ENCODE measurements around the gene GRXCR1. TPM values are rescaled to one million over a fixed set of nuclear protein-coding genes. Genes with fewer than 3 reads are reported as not detected.

The GRXCR1 gene
- total and polyA plus RNA-seq, 4 donors: not detected

- H3K4me1 ChIP-seq (ENCODE audit: control insufficient read depth in 4 of 4, insufficient read depth in 4 of 4, low read length in 3 of 4): no peaks in the 10 kb centered on the region
- WGBS: 24% methylated on average over 2 of the region's 2 CpGs
- H3K4me3 ChIP-seq (ENCODE audit: low read depth in 1 of 3, low read length in 3 of 3): no peak overlapping the region
- DNase-seq (ENCODE audit: low spot score): no peak
- no peak overlapping the region for H3K9ac ChIP-seq (ENCODE audit: low read depth in 1 of 2, low read length in 2 of 2)
- no peaks in the 10 kb centered on the region for H3K9me3 ChIP-seq (ENCODE audit: control insufficient read depth in 4 of 4, low read length in 3 of 4)
- H3K27me3 ChIP-seq (ENCODE audit: control insufficient read depth in 4 of 4, insufficient read depth in 4 of 4, low read length in 3 of 4): peaks cover 0 to 2% (median 0%) of the 10 kb centered on the region in 4 donors
- H3K36me3 ChIP-seq (ENCODE audit: control insufficient read depth in 4 of 4, insufficient read depth in 3 of 4, low read depth in 1 of 4, low read length in 3 of 4): no peaks in the 10 kb centered on the region
- no peak for TF ChIP-seq RXRA (IDR thresholded peaks at IDR 0.05)
- no peak for TF ChIP-seq SP1 (IDR thresholded peaks at IDR 0.05)
- no peak for TF ChIP-seq TAF1 (conservative IDR thresholded peaks at IDR 0.05)
- TF ChIP-seq, protein P1, sequence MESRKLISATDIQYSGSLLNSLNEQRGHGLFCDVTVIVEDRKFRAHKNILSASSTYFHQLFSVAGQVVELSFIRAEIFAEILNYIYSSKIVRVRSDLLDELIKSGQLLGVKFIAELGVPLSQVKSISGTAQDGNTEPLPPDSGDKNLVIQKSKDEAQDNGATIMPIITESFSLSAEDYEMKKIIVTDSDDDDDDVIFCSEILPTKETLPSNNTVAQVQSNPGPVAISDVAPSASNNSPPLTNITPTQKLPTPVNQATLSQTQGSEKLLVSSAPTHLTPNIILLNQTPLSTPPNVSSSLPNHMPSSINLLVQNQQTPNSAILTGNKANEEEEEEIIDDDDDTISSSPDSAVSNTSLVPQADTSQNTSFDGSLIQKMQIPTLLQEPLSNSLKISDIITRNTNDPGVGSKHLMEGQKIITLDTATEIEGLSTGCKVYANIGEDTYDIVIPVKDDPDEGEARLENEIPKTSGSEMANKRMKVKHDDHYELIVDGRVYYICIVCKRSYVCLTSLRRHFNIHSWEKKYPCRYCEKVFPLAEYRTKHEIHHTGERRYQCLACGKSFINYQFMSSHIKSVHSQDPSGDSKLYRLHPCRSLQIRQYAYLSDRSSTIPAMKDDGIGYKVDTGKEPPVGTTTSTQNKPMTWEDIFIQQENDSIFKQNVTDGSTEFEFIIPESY (IDR thresholded peaks at IDR 0.05): no peak
- TF ChIP-seq REST (IDR thresholded peaks at IDR 0.05): no peak
- no peak for TF ChIP-seq EGR1 (IDR thresholded peaks at IDR 0.05; ENCODE audit: low read depth in 2 of 2)
- TF ChIP-seq HNF4A (conservative IDR thresholded peaks at IDR 0.05): no peak
- no peak for TF ChIP-seq RAD21 (IDR thresholded peaks at IDR 0.05)
- no peak for TF ChIP-seq ATF3 (IDR thresholded peaks at IDR 0.05)
- TF ChIP-seq CTCF (IDR thresholded peaks at IDR 0.05; ENCODE audit: low read depth, low read length, missing input control): no peak
- no peak for TF ChIP-seq JUND (IDR thresholded peaks at IDR 0.05)
- H3K27ac ChIP-seq (ENCODE audit: low read depth in 1 of 2, low read length in 2 of 2): no peak overlapping the region
Measured at GRCh38 chr4:42965326-42965725, 72.8 kb downstream of the GRXCR1 start.

DNA sequence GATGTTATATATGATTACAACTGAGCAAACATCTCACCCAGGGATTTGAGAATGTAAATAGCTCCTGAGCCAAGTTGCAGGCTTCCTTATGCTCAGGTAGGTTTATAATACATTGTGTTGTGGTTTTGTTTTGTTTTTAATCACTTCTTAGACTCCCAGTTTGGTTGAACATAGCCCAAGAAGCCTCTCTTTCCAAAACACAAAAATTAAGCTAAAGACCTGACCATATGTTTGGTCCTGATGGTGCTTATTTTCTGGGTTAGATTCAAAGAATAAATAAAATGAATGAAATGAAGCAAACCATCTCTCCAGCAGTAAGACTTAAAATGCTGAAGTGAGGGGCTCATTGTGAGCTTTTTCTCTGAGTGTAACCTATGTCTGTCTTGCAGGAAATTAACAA, 93.5 kb downstream of the GRXCR1 start:
- Histone ChIP-seq H3K27ac (ENCODE audit: low read depth in 1 of 2, low read length in 2 of 2) (no peak overlapping the region), H3K4me1 (ENCODE audit: control insufficient read depth in 4 of 4, insufficient read depth in 4 of 4, low read length in 3 of 4) (no peaks in the 10 kb centered on the region), H3K4me3 (ENCODE audit: low read depth in 1 of 3, low read length in 3 of 3) (no peak overlapping the region), H3K9me3 (ENCODE audit: control insufficient read depth in 4 of 4, low read length in 3 of 4) (peaks cover 0 to 4% (median 2%) of the 10 kb centered on the region in 4 donors), H3K9ac (ENCODE audit: low read depth in 1 of 2, low read length in 2 of 2) (no peak overlapping the region), H3K27me3 (ENCODE audit: control insufficient read depth in 4 of 4, insufficient read depth in 4 of 4, low read length in 3 of 4) (no peaks in the 10 kb centered on the region), H3K36me3 (ENCODE audit: control insufficient read depth in 4 of 4, insufficient read depth in 3 of 4, low read depth in 1 of 4, low read length in 3 of 4) (no peaks in the 10 kb centered on the region)
- TF ChIP-seq RAD21 (IDR thresholded peaks at IDR 0.05) (no peak), NR2F2 (IDR thresholded peaks at IDR 0.05) (no peak), FOXA1 (IDR thresholded peaks at IDR 0.05) (no peak), TAF1 (conservative IDR thresholded peaks at IDR 0.05) (no peak), HNF4G (IDR thresholded peaks at IDR 0.05) (no peak), REST (IDR thresholded peaks at IDR 0.05) (no peak), SP1 (IDR thresholded peaks at IDR 0.05) (no peak), RXRA (IDR thresholded peaks at IDR 0.05) (no peak), ATF3 (IDR thresholded peaks at IDR 0.05) (no peak)
- TF ChIP-seq, protein P1 (IDR thresholded peaks at IDR 0.05): no peak
- DNase-seq (ENCODE audit: low spot score): no peak

Measured in liver (tissue), 9 donors.